GM18502 (cell line): Measurements from ENCODE around the gene PTS.

ENCODE experiments used
- ATAC-seq: cut with Tn5 transposase; IDR thresholded peaks from one replicate; pipeline ENCODE4 v1.9.1; 2021; ENCODE audit warnings: mild to moderate bottlenecking; ENCODE audit not compliant: unreplicated experiment, poor library complexity

PTS gene

GRCh38 chr11:112219476-112220232, 6.6 kb upstream of the PTS start:
- peak; percentile 93 for ATAC-seq

GRCh38 chr11:112221274-112221835, 4.9 kb upstream of the PTS start:
- ATAC-seq: no peak

- no peak for ATAC-seq
Measured at GRCh38 chr11:112222303-112222702, 3.9 kb upstream of the PTS start.

- ATAC-seq: no peak
Measured at GRCh38 chr11:112223121-112223520, 3.1 kb upstream of the PTS start.

- ATAC-seq: no peak
Measured at GRCh38 chr11:112223754-112224532, 2.3 kb upstream of the PTS start.

GRCh38 chr11:112225753-112226061, 521 bp upstream of the PTS start:
- no peak for ATAC-seq

- ATAC-seq: peak; percentile 55
Measured at GRCh38 chr11:112226831-112227401, 688 bp downstream of the PTS start.

GRCh38 chr11:112227471-112227870, 1.2 kb downstream of the PTS start:
- ATAC-seq: no peak

- no peak for ATAC-seq
Measured at GRCh38 chr11:112228706-112229105, 2.5 kb downstream of the PTS start.

GRCh38 chr11:112229159-112229558, 2.9 kb downstream of the PTS start:
- no peak for ATAC-seq

- no peak for ATAC-seq
Measured at GRCh38 chr11:112229746-112230433, 3.7 kb downstream of the PTS start.

- ATAC-seq: no peak
Measured at GRCh38 chr11:112231952-112232351, 5.7 kb downstream of the PTS start.

GRCh38 chr11:112235750-112236390, 9.6 kb downstream of the PTS start:
- ATAC-seq: no peak

GRCh38 chr11:112237451-112237850, 11.2 kb downstream of the PTS start:
- ATAC-seq: no peak

GRCh38 chr11:112238041-112238440, 11.8 kb downstream of the PTS start:
- no peak for ATAC-seq

- no peak for ATAC-seq
Measured at GRCh38 chr11:112241486-112241885, 15.3 kb downstream of the PTS start.

GRCh38 chr11:112247201-112247600, 21.0 kb downstream of the PTS start:
- ATAC-seq: no peak

GRCh38 chr11:112248201-112248600, 22.0 kb downstream of the PTS start:
- ATAC-seq: no peak

- ATAC-seq: no peak
Measured at GRCh38 chr11:112249871-112250610, 23.8 kb downstream of the PTS start.
